Gastroesophageal sphincter (tissue), 4 donors: Measurements from ENCODE around the gene TCAF1. TPM values are rescaled to one million over a fixed set of nuclear protein-coding genes. Genes with fewer than 3 reads are reported as not detected.
"Not testable (repeated sequence)": the region's sequence is repeated elsewhere in the genome, so short reads cannot be mapped to it uniquely, and the experiment has no call there.

ENCODE experiments used
- ATAC-seq: fragments of 150-250 bp; one replicate; pipeline ENCODE4 v1.9.1; 2016; ENCODE audit warnings: mild to moderate bottlenecking, moderate library complexity
- H3K27ac ChIP-seq, 4 donors: fragments of 200-600 bp; sonication (generic) in 3 of 4; 1 replicate in 3 of 4; 2 replicates in 1 of 4; pipeline ENCODE4 v1.5.1; 2016 to 2019
- H3K27me3 ChIP-seq: fragments of 200-600 bp; sonication (generic); one replicate; pipeline ENCODE4 v1.5.1; 2019
- H3K36me3 ChIP-seq, 2 donors: fragments of 200-600 bp; sonication (generic); one replicate each; pipeline ENCODE4 v1.5.1; 2019; ENCODE audit warnings: control low read depth in 1 of 2
- H3K4me1 ChIP-seq, 3 donors: fragments of 200-600 bp; sonication (generic); 1 replicate in 2 of 3; 2 replicates in 1 of 3; pipeline ENCODE4 v1.5.1; 2016 to 2019; ENCODE audit warnings: control low read depth in 2 of 3
- H3K4me3 ChIP-seq, 2 donors: fragments of 200-600 bp; sonication (generic); one replicate each; pipeline ENCODE4 v1.5.1; 2019; ENCODE audit warnings: mild to moderate bottlenecking in 1 of 2, moderate library complexity in 1 of 2
- H3K9me3 ChIP-seq, 3 donors: fragments of 200-600 bp; sonication (generic); one replicate each; pipeline ENCODE4 v1.5.1; 2017 to 2019; ENCODE audit warnings: control low read depth in 2 of 3
- CTCF ChIP-seq, 4 experiments: fragments of 200-600 bp in 2 of 4; fragments of 450-650 bp in 2 of 4; sonication (generic) in 1 of 4; IDR thresholded peaks; one replicate each; pipeline ENCODE4 v1.5.1; 2017 to 2019; ENCODE audit warnings: antibody characterized with exemption in 4 of 4, mild to moderate bottlenecking in 2 of 4, moderate library complexity in 2 of 4
- EP300 ChIP-seq: sonication (generic); formaldehyde crosslinking; IDR thresholded peaks from one replicate; pipeline ENCODE4 v1.6.1; 2017; ENCODE audit warnings: antibody characterized with exemption, mild to moderate bottlenecking
- POLR2A ChIP-seq, 2 donors: fragments of 450-650 bp; IDR thresholded peaks; one replicate each; pipeline ENCODE4 v1.6.1; 2017; ENCODE audit warnings: antibody characterized with exemption in 2 of 2, mild to moderate bottlenecking in 2 of 2, moderate library complexity in 1 of 2
- POLR2AphosphoS5 ChIP-seq: sonication (generic); formaldehyde crosslinking; IDR thresholded peaks from one replicate; pipeline ENCODE4 v1.6.1; 2017; ENCODE audit warnings: antibody characterized with exemption
- WGBS, 2 donors: methylation state at CpG; one replicate each; pipeline ENCODE4 v1.1.5; 2018; ENCODE audit warnings: low coverage in 1 of 2; 5-methylcytosine and 5-hydroxymethylcytosine counted together
- total RNA-seq, 4 donors: library from RNA; depleted of rRNA; stranded (reverse); fragments of >200 nt; gene quantifications; one replicate each; pipeline ENCODE4 v1.1.0, GENCODE V29; 2016

TCAF1 gene
- total RNA-seq, 4 donors from 2014 or later = 34.7 to 66.7 (median 57.7) TPM

GRCh38 chr7:143882020-143882603 is 19.9 kb downstream of the TCAF1 start:
- ATAC-seq = peak; percentile 71

GRCh38 chr7:143878884-143879283 is 23.1 kb downstream of the TCAF1 start:
- H3K4me3 ChIP-seq = no peak overlapping the region
- H3K27me3 ChIP-seq = no peaks in the 10 kb centered on the region
- ATAC-seq = no peak
- no peak overlapping the region for H3K27ac ChIP-seq
- TF ChIP-seq CTCF (IDR thresholded peaks at IDR 0.05) = no peak
- no peak for TF ChIP-seq POLR2A (IDR thresholded peaks at IDR 0.05)
- no peak for TF ChIP-seq EP300
- TF ChIP-seq POLR2AphosphoS5 = no peak
- H3K9me3 ChIP-seq = no peaks in the 10 kb centered on the region
- 67 to 69% methylated on average over 2 to 4 of the region's 4 CpGs for WGBS, 2 donors
- H3K4me1 ChIP-seq = peaks cover 0 to 36% (median 3%) of the 10 kb centered on the region in 3 donors
- H3K36me3 ChIP-seq = peaks cover 0 to 17% of the 10 kb centered on the region in 2 donors

More at GRCh38 chr7:143882020-143882603, 19.9 kb downstream of the TCAF1 start:
- H3K27ac ChIP-seq = peak overlapping the region; percentile 26 to 85 (median 84)
- H3K9me3 ChIP-seq = no peaks in the 10 kb centered on the region
- 0 to 7% methylated on average over 3 to 4 of the region's 21 CpGs for WGBS, 2 donors
- H3K36me3 ChIP-seq = no peaks in the 10 kb centered on the region
- TF ChIP-seq POLR2AphosphoS5 (no peak), EP300 (no peak), POLR2A (IDR thresholded peaks at IDR 0.05) (no peak), CTCF (IDR thresholded peaks at IDR 0.05) (no peak)
- H3K4me3 ChIP-seq = peak overlapping the region; percentile 70 to 73
- peaks cover 0 to 61% (median 3%) of the 10 kb centered on the region in 3 donors for H3K4me1 ChIP-seq
- H3K27me3 ChIP-seq = no peaks in the 10 kb centered on the region

- TF ChIP-seq EP300 = no peak
- no peak for TF ChIP-seq POLR2AphosphoS5
- no peak for TF ChIP-seq POLR2A (IDR thresholded peaks at IDR 0.05)
- no peak for TF ChIP-seq CTCF (IDR thresholded peaks at IDR 0.05)
- WGBS, 2 donors = 100% methylated on average over 1 of the region's 3 CpGs; no CpG with 5 or more reads in 1 of the 2 donors
- Histone ChIP-seq H3K27ac (no peak overlapping the region), H3K27me3 (no peaks in the 10 kb centered on the region), H3K4me3 (no peak overlapping the region), H3K4me1 (peaks cover 0 to 20% (median 3%) of the 10 kb centered on the region in 3 donors), H3K9me3 (no peaks in the 10 kb centered on the region), H3K36me3 (peaks cover 0 to 17% of the 10 kb centered on the region in 2 donors)
- no peak for ATAC-seq
Observed at GRCh38 chr7:143877098-143877497, 24.9 kb downstream of the TCAF1 start.

- no peak for ATAC-seq
Observed at GRCh38 chr7:143876218-143876617, 25.8 kb downstream of the TCAF1 start.

GRCh38 chr7:143873242-143873641 is 28.7 kb downstream of the TCAF1 start:
- not testable (repeated sequence) for H3K4me3 ChIP-seq, H3K27ac ChIP-seq, ATAC-seq, H3K27me3 ChIP-seq, H3K4me1 ChIP-seq, H3K9me3 ChIP-seq
- WGBS, 2 donors = 86 to 91% methylated on average over 3 of the region's 4 CpGs
- peaks cover 0 to 17% of the 10 kb centered on the region in 2 donors for H3K36me3 ChIP-seq

More at GRCh38 chr7:143876218-143876617, 25.8 kb downstream of the TCAF1 start:
- peaks cover 0 to 17% of the 10 kb centered on the region in 2 donors for H3K36me3 ChIP-seq
- H3K4me3 ChIP-seq = no peak overlapping the region
- TF ChIP-seq POLR2A (IDR thresholded peaks at IDR 0.05) = no peak
- TF ChIP-seq CTCF (IDR thresholded peaks at IDR 0.05) = no peak
- no peak for TF ChIP-seq POLR2AphosphoS5
- no peak for TF ChIP-seq EP300
- no peaks in the 10 kb centered on the region for H3K9me3 ChIP-seq
- no CpG with 5 or more reads among the region's 9 CpGs for WGBS, 2 donors
- H3K27ac ChIP-seq = no peak overlapping the region
- H3K4me1 ChIP-seq = peaks cover 0 to 11% (median 0%) of the 10 kb centered on the region in 3 donors
- H3K27me3 ChIP-seq = no peaks in the 10 kb centered on the region

- not testable (repeated sequence) for H3K27me3 ChIP-seq, H3K9me3 ChIP-seq, H3K27ac ChIP-seq, ATAC-seq, H3K4me3 ChIP-seq, H3K4me1 ChIP-seq
- peaks cover 0 to 15% of the 10 kb centered on the region in 2 donors for H3K36me3 ChIP-seq
Observed at GRCh38 chr7:143871534-143871933, 30.4 kb downstream of the TCAF1 start.

- not testable (repeated sequence) for H3K4me3 ChIP-seq, ATAC-seq, H3K27me3 ChIP-seq, H3K27ac ChIP-seq, H3K4me1 ChIP-seq, H3K36me3 ChIP-seq, H3K9me3 ChIP-seq
- WGBS, 2 donors = no CpG with 5 or more reads among the region's 2 CpGs
Observed at GRCh38 chr7:143857994-143858393, 44.0 kb downstream of the TCAF1 start.

- not testable (repeated sequence) for H3K27ac ChIP-seq, H3K9me3 ChIP-seq, H3K4me3 ChIP-seq, ATAC-seq, H3K27me3 ChIP-seq, H3K4me1 ChIP-seq, H3K36me3 ChIP-seq
- no CpG with 5 or more reads among the region's 1 CpG for WGBS, 2 donors
Observed at GRCh38 chr7:143855443-143855842, 46.5 kb downstream of the TCAF1 start.
